K562 (cell line): Measurements from ENCODE around the gene GSTO2. TPM values are rescaled to one million over a fixed set of nuclear protein-coding genes. Genes with fewer than 3 reads are reported as not detected.

Source experiments
- ATAC-seq: fragments of 200-7000 bp; cut with Tn5 transposase; 3 replicates; pipeline ENCODE4 v1.9.1; 2020; ENCODE audit warnings: moderate library complexity
- BruUV-seq: library from RNA; stranded (reverse); fragments of 400-500 nt; replicated peaks from 2 replicates; lab custom pipeline; 2021; lab: Mats Ljungman, UMichigan
- CTCF ChIA-PET: fragments of 300-600 bp; formaldehyde crosslinking; extraction: SDS; loops from one replicate; lab custom pipeline; 2021; ENCODE audit warnings: low intra/inter-chr PET ratio; lab: Yijun Ruan, JAX
- POLR2A ChIA-PET: fragments of 300-600, 350-650 bp; sonication (Branson Sonifier 250); formaldehyde crosslinking; extraction: SDS; loops from one replicate; lab custom pipeline; 2021; ENCODE audit warnings: antibody characterized with exemption, inconsistent platforms; lab: Yijun Ruan, JAX
- DNase-seq, 4 experiments: peaks; one replicate each; pipeline versions ENCODE4 v3.0.0 to v3.0.0-alpha.2; 2011 to 2018; ENCODE audit warnings: low spot score in 3 of 4, mixed read lengths in 3 of 4; ENCODE audit errors: extremely low read depth in 1 of 4
- FAIRE-seq: peaks from 2 replicates; lab custom pipeline; 2011; peaks lifted over from hg19 to GRCh38; lab: Jason Lieb, UNC
- H2AFZ ChIP-seq: 2 replicates; pipeline ENCODE4 v1.6.0; 2011; ENCODE audit warnings: low read depth, low read length, control low read depth, inconsistent platforms
- H3K27ac ChIP-seq: fragments of 200-600 bp; 3 replicates; pipeline ENCODE4 v1.8.0; 2011; ENCODE audit warnings: low read depth, mild to moderate bottlenecking, control low read depth, inconsistent platforms, low read length, moderate library complexity, mixed read lengths; ENCODE audit errors: extremely low read depth
- H3K27me3 ChIP-seq, 2 experiments: fragments of 300-600 bp in 1 of 2; 2 replicates in 1 of 2; 3 replicates in 1 of 2; pipeline versions ENCODE4 v1.6.0 to v1.8.0; 2011; ENCODE audit warnings: inconsistent platforms in 2 of 2, low read length in 2 of 2, mild to moderate bottlenecking in 1 of 2, mixed read lengths in 1 of 2, moderate library complexity in 1 of 2; ENCODE audit not compliant: control insufficient read depth in 2 of 2, insufficient read depth in 2 of 2
- H3K36me3 ChIP-seq: fragments of 300-600 bp; 3 replicates; pipeline ENCODE4 v1.8.0; 2011; ENCODE audit warnings: mild to moderate bottlenecking, low read length, inconsistent platforms; ENCODE audit not compliant: control insufficient read depth, insufficient read depth
- H3K4me1 ChIP-seq, 2 experiments: fragments of 200-600 bp in 1 of 2; replicated peaks in 1 of 2; 2 replicates in 1 of 2; 3 replicates in 1 of 2; pipeline versions ENCODE4 v1.5.1 to v1.8.0; 2011; ENCODE audit warnings: inconsistent platforms in 2 of 2, low read length in 2 of 2, mild to moderate bottlenecking in 1 of 2, mixed read lengths in 1 of 2, moderate library complexity in 1 of 2; ENCODE audit not compliant: control insufficient read depth in 2 of 2, insufficient read depth in 2 of 2
- H3K4me2 ChIP-seq: 2 replicates; pipeline ENCODE4 v1.6.1; 2011; ENCODE audit warnings: low read length, control low read depth, inconsistent platforms, mixed read lengths; ENCODE audit not compliant: insufficient read depth
- H3K4me3 ChIP-seq: fragments of 200-600 bp; sonication (generic), shearing (Covaris generic); 2 replicates; pipeline ENCODE4 v1.5.1; 2016; ENCODE audit warnings: control low read depth, inconsistent platforms
- H3K79me2 ChIP-seq: fragments of 200-600 bp; 3 replicates; pipeline ENCODE4 v1.8.0; 2011; ENCODE audit warnings: low read length, inconsistent platforms; ENCODE audit not compliant: control insufficient read depth, insufficient read depth
- H3K9ac ChIP-seq, 2 experiments: 2 replicates each; pipeline versions ENCODE4 v1.6.0 to v1.6.1; 2011; ENCODE audit warnings: low read depth in 2 of 2, low read length in 2 of 2, control low read depth in 1 of 2, inconsistent platforms in 1 of 2, mild to moderate bottlenecking in 1 of 2, mixed read lengths in 1 of 2; ENCODE audit not compliant: insufficient read depth in 1 of 2
- H3K9me1 ChIP-seq: one replicate; pipeline ENCODE4 v1.6.0; 2011; ENCODE audit warnings: inconsistent platforms, mild to moderate bottlenecking, low read length, moderate library complexity; ENCODE audit not compliant: control insufficient read depth, insufficient read depth
- H3K9me3 ChIP-seq: replicated peaks from 2 replicates; pipeline ENCODE4 v1.5.1; 2011; ENCODE audit warnings: low read depth, low read length, inconsistent platforms; ENCODE audit not compliant: control insufficient read depth, insufficient read depth
- H4K20me1 ChIP-seq: replicated peaks from 2 replicates; pipeline ENCODE4 v1.6.1; 2011; ENCODE audit warnings: low read length, inconsistent platforms, mixed read lengths; ENCODE audit not compliant: control insufficient read depth, insufficient read depth
- CAMTA2 ChIP-seq: fragments of 250-450 bp; sonication (Bioruptor Pico); conservative IDR thresholded peaks from 2 replicates; pipeline ENCODE4 v1.5.1; 2022
- KDM4B ChIP-seq, 2 experiments: fragments of 450-650 bp in 1 of 2; sonication (generic) in 1 of 2; IDR thresholded peaks; 2 replicates each; pipeline ENCODE4 v1.6.1; 2016 to 2017; ENCODE audit warnings: borderline replicate concordance in 2 of 2, antibody characterized with exemption in 1 of 2, low read depth in 1 of 2, mild to moderate bottlenecking in 1 of 2
- MYNN ChIP-seq, 2 experiments: sonication (generic); formaldehyde crosslinking in 1 of 2; IDR thresholded peaks; 2 replicates each; pipeline versions ENCODE4 v1.5.0 to v1.6.1; 2016 to 2020; ENCODE audit warnings: antibody characterized with exemption in 1 of 2, missing genetic modification reagents in 1 of 2
- PML ChIP-seq: IDR thresholded peaks from 2 replicates; pipeline ENCODE4 v1.6.1; 2012; ENCODE audit warnings: low read length, inconsistent platforms
- TBL1XR1 ChIP-seq, 2 experiments: IDR thresholded peaks; 2 replicates each; pipeline ENCODE4 v1.6.1; 2012; ENCODE audit warnings: improper control_type of control experiment in 2 of 2, low read length in 2 of 2, mild to moderate bottlenecking in 1 of 2
- WGBS: fragments of 100-300 bp; shearing (Covaris generic); methylation state at CpG from one replicate; pipeline ENCODE4 v1.1.6; 2016; ENCODE audit warnings: low coverage, mixed read lengths; ENCODE audit not compliant: insufficient coverage; ENCODE audit errors: missing lambda C conversion rate; 5-methylcytosine and 5-hydroxymethylcytosine counted together
- in situ Hi-C: fragments of 300-500 bp; cut with MboI; formaldehyde crosslinking; loops from 4 replicates; pipeline ENCODE4 v1.15.0; 2018; ENCODE audit warnings: inconsistent platforms, mixed read lengths
- intact Hi-C: fragments of 100-400 bp; cut with micrococcal nuclease; formaldehyde crosslinking; loops from 2 replicates; pipeline ENCODE4 v1.14.2; 2022
- polyA plus RNA-seq, 8 experiments: library from polyadenylated mRNA; depleted of rRNA in 4 of 8; stranded (reverse) in 5 of 8; unstranded in 3 of 8; fragments of >200 nt; fragmentation: Nextera tagmentation in 2 of 8; fragmentation: Illumina TruSeq in 1 of 8; extraction: Ambion mirVana in 2 of 8; extraction: Trizol in 1 of 8; gene quantifications; 2 replicates each; pipeline versions ENCODE4 v1.2.1 to v1.2.3, GENCODE V29; 2011 to 2014; ENCODE audit warnings: inconsistent platforms in 1 of 8, missing spikeins in 1 of 8
- total RNA-seq, 7 experiments: library from RNA; depleted of rRNA in 6 of 7; stranded (reverse); fragments of >200 nt in 6 of 7; fragmentation: Illumina TruSeq in 2 of 7; extraction: Trizol in 2 of 7; gene quantifications; 2 replicates each; pipeline versions ENCODE4 v1.2.1 to v1.2.3, GENCODE V29; 2011 to 2021; ENCODE audit warnings: low replicate concordance in 1 of 7

The GSTO2 gene
- total and polyA plus RNA-seq, 9 of the 15 experiments (the other 6 are each of a cell fraction or from before 2014, with no cell fraction given), result 0.18 to 1.8 (median 0.90) TPM

DNA sequence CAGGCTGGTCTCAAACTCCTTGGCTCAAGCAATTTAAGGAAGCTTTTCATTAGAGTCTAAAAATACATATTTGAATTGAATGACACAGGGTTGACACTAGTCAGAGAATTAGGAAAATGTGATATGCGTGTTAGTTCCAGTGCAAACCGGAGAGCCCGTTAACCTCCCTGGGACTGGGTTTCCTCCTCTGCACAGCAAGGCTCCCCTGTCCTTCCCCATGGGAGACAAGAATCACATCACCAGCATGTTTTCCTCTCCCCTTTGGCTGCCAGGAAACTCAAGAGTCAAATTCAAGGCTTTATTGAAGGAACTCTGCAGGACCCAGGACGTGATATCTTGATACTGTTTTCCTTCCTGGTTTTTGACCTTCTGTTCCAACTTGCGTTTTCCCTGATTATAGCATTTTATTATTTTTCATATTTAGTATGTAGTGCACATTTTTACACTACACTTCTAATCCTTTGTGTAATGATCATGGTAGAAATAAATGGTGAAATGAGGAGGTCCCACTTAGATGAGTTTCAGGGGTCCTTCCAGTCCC is 24.9 kb downstream of the GSTO2 start:
- Histone ChIP-seq H3K4me1 (no peaks in the 10 kb centered on the region; a peak in 1 of 5 replicates), H3K9me1 (no peaks in the 10 kb centered on the region), H3K79me2 (no peaks in the 10 kb centered on the region), H3K9me3 (no peaks in the 10 kb centered on the region), H3K27ac (no peak overlapping the region), H2AFZ (no peak overlapping the region), H3K27me3 (no peaks in the 10 kb centered on the region), H3K4me3 (no peak overlapping the region), H4K20me1 (no peaks in the 10 kb centered on the region), H3K4me2 (no peak overlapping the region), H3K9ac (no peak overlapping the region), H3K36me3 (no peaks in the 10 kb centered on the region)
- DNase-seq, result no peak
- ChIA-PET CTCF (no interaction called here), POLR2A (interaction anchor here (0.6 to 0.7 kb wide), 2 partner anchors 21 to 603 kb away, joined by 3 read pairs; no protein-coding TSS in a partner anchor)
- 81% methylated on average over 4 of the region's 5 CpGs for WGBS
- no peak for ATAC-seq
- in situ Hi-C loops, result loop anchor here (10.0 kb wide), 1 partner anchor 51 kb away; no protein-coding TSS in a partner anchor
- intact Hi-C loops, result no loop called here
- BruUV-seq, result no TSS peak
- FAIRE-seq, result no peak
- TF ChIP-seq PML (no peak), KDM4B (IDR thresholded peaks at IDR 0.05; ENCODE audit: borderline replicate concordance in 2 of 2, low read depth in 1 of 2) (no peak), CAMTA2 (CRISPR knock-in tag) (no peak), TBL1XR1 (IDR thresholded peaks at IDR 0.05; ENCODE audit: low read length in 2 of 2) (no peak), MYNN (IDR thresholded peaks at IDR 0.05) (no peak), MYNN (CRISPR knock-in tag; IDR thresholded peaks at IDR 0.05) (no peak)
